Panc1 (cell line): ENCODE results near the gene CD80. TPM values are rescaled to one million over a fixed set of nuclear protein-coding genes. Genes with fewer than 3 reads are reported as not detected.
"Not testable (repeated sequence)": the region's sequence is repeated elsewhere in the genome, so short reads cannot be mapped to it uniquely, and the experiment has no call there.

ENCODE experiments used
- ATAC-seq: fragments of 200-7000 bp; cut with Tn5 transposase; 2 replicates; pipeline ENCODE4 v1.9.1; 2020; ENCODE audit warnings: mild to moderate bottlenecking, moderate library complexity
- BruUV-seq: library from RNA; stranded (reverse); fragments of 400-500 nt; replicated peaks from 2 replicates; lab custom pipeline; 2021; lab: Mats Ljungman, UMichigan
- CTCF ChIA-PET: fragments of 300-600 bp; sonication (Branson Sonifier 250); formaldehyde crosslinking; loops from one replicate; lab custom pipeline; 2022; ENCODE audit warnings: antibody characterized with exemption; lab: Charles Lee
- POLR2A ChIA-PET: fragments of 300-600 bp; sonication (Branson Sonifier 250); formaldehyde crosslinking; loops from one replicate; lab custom pipeline; 2022; ENCODE audit warnings: antibody characterized with exemption; lab: Charles Lee
- DNase-seq: peaks from one replicate; pipeline ENCODE4 v3.0.0-alpha.2; 2010; ENCODE audit warnings: low read depth, low spot score
- H3K27ac ChIP-seq: 2 replicates; pipeline ENCODE4 v1.5.1; 2011; ENCODE audit warnings: mild to moderate bottlenecking, low read length, inconsistent platforms
- H3K27me3 ChIP-seq: fragments of 200-500 bp; sonication (Bioruptor generic); 2 replicates; pipeline ENCODE4 v1.6.0; 2014; ENCODE audit warnings: low read length, inconsistent platforms; ENCODE audit not compliant: control insufficient read depth, insufficient read depth
- H3K36me3 ChIP-seq: fragments of 200-500 bp; sonication (Bioruptor generic); 2 replicates; pipeline ENCODE4 v1.5.1; 2014; ENCODE audit warnings: inconsistent platforms, mild to moderate bottlenecking, low read length, moderate library complexity; ENCODE audit not compliant: control insufficient read depth, insufficient read depth
- H3K4me1 ChIP-seq: 2 replicates; pipeline ENCODE4 v1.5.1; 2011; ENCODE audit warnings: inconsistent platforms, mild to moderate bottlenecking, low read length, moderate library complexity; ENCODE audit not compliant: control insufficient read depth, insufficient read depth
- H3K4me3 ChIP-seq, 2 experiments: 2 replicates each; pipeline ENCODE4 v1.5.1; 2011 to 2012; ENCODE audit warnings: low read depth in 2 of 2, low read length in 2 of 2, mild to moderate bottlenecking in 2 of 2, inconsistent platforms in 1 of 2, moderate library complexity in 1 of 2
- H3K9me3 ChIP-seq: fragments of 200-500 bp; sonication (Bioruptor generic); 2 replicates; pipeline ENCODE4 v1.5.1; 2014; ENCODE audit warnings: low read depth, mild to moderate bottlenecking, inconsistent platforms, low read length, moderate library complexity; ENCODE audit not compliant: control insufficient read depth, insufficient read depth
- POLR2AphosphoS5 ChIP-seq: IDR thresholded peaks from 2 replicates; pipeline ENCODE4 v1.6.1; 2012; ENCODE audit warnings: mild to moderate bottlenecking, low read depth, low read length, moderate library complexity
- SIN3A ChIP-seq: IDR thresholded peaks from 2 replicates; pipeline ENCODE4 v1.6.1; 2012; ENCODE audit warnings: low read depth, mild to moderate bottlenecking, low read length, moderate library complexity, borderline replicate concordance; ENCODE audit not compliant: insufficient read depth
- TCF7L2 ChIP-seq: IDR thresholded peaks from 2 replicates; pipeline ENCODE4 v1.6.1; 2011; ENCODE audit warnings: mild to moderate bottlenecking, low read depth, low read length, inconsistent platforms
- in situ Hi-C: cut with HindIII; loops from 2 replicates; pipeline ENCODE4 v1.10.0; 2016; ENCODE audit warnings: low sequenced_read_pairs, low pct_unique_long_range_greater_than_20kb
- intact Hi-C: fragments of 100-400 bp; cut with micrococcal nuclease; formaldehyde crosslinking; loops from one replicate; pipeline ENCODE4 v1.10.0; 2022; ENCODE audit not compliant: unreplicated experiment
- total RNA-seq: library from RNA; stranded (reverse); gene quantifications from one replicate; pipeline ENCODE4 v1.2.1, GENCODE V29; 2021; ENCODE audit not compliant: unreplicated experiment
- TF ChIP-seq, protein P1 (sequence below): fragments of 450-650 bp; IDR thresholded peaks from 2 replicates; pipeline ENCODE4 v1.5.1; 2017; ENCODE audit warnings: mild to moderate bottlenecking
- TF ChIP-seq, protein P2 (sequence below), 2 experiments: IDR thresholded peaks; 2 replicates each; pipeline ENCODE4 v1.6.1; 2011 to 2012; ENCODE audit warnings: low read depth in 2 of 2, control low read depth in 1 of 2, low read length in 1 of 2, mild to moderate bottlenecking in 1 of 2, moderate library complexity in 1 of 2; ENCODE audit not compliant: insufficient read depth in 1 of 2

CD80 gene
- total RNA-seq, 1 experiment from 2014 or later: 0.15 TPM

DNA sequence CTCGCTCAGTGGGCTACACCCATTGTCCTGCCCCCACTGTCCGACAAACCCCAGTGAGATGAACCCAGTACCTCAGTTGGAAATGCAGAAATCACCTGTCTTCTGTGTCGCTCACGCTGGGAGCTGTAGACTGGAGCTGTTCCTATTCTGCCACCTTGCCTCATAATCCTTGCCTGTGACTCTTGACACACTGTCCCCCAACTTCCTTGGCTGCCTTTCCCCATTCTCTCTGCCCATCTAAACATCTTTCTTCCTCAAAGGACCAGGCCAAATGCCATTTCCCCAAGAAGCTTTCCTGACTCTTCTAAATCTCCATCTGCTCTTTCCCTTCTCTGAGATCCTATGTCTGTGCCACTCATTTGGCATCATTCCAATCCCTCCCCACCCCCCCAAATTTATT is 9.7 kb upstream of the CD80 start:
- Histone ChIP-seq H3K27ac (no peak overlapping the region), H3K9me3 (no peaks in the 10 kb centered on the region), H3K27me3 (peaks cover 5% of the 10 kb centered on the region), H3K36me3 (no peaks in the 10 kb centered on the region), H3K4me1 (no peaks in the 10 kb centered on the region), H3K4me3 (no peak overlapping the region)
- no peak for DNase-seq
- BruUV-seq: no TSS peak
- intact Hi-C loops (loop anchor here (10.0 kb wide), 1 partner anchor 684 kb away; no protein-coding TSS in a partner anchor), in situ Hi-C loops (no loop called here)
- TF ChIP-seq, protein P1, sequence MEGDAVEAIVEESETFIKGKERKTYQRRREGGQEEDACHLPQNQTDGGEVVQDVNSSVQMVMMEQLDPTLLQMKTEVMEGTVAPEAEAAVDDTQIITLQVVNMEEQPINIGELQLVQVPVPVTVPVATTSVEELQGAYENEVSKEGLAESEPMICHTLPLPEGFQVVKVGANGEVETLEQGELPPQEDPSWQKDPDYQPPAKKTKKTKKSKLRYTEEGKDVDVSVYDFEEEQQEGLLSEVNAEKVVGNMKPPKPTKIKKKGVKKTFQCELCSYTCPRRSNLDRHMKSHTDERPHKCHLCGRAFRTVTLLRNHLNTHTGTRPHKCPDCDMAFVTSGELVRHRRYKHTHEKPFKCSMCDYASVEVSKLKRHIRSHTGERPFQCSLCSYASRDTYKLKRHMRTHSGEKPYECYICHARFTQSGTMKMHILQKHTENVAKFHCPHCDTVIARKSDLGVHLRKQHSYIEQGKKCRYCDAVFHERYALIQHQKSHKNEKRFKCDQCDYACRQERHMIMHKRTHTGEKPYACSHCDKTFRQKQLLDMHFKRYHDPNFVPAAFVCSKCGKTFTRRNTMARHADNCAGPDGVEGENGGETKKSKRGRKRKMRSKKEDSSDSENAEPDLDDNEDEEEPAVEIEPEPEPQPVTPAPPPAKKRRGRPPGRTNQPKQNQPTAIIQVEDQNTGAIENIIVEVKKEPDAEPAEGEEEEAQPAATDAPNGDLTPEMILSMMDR: no peak
- no peak for TF ChIP-seq SIN3A
- TF ChIP-seq TCF7L2: no peak
- no peak for TF ChIP-seq POLR2AphosphoS5
- TF ChIP-seq, protein P2, sequence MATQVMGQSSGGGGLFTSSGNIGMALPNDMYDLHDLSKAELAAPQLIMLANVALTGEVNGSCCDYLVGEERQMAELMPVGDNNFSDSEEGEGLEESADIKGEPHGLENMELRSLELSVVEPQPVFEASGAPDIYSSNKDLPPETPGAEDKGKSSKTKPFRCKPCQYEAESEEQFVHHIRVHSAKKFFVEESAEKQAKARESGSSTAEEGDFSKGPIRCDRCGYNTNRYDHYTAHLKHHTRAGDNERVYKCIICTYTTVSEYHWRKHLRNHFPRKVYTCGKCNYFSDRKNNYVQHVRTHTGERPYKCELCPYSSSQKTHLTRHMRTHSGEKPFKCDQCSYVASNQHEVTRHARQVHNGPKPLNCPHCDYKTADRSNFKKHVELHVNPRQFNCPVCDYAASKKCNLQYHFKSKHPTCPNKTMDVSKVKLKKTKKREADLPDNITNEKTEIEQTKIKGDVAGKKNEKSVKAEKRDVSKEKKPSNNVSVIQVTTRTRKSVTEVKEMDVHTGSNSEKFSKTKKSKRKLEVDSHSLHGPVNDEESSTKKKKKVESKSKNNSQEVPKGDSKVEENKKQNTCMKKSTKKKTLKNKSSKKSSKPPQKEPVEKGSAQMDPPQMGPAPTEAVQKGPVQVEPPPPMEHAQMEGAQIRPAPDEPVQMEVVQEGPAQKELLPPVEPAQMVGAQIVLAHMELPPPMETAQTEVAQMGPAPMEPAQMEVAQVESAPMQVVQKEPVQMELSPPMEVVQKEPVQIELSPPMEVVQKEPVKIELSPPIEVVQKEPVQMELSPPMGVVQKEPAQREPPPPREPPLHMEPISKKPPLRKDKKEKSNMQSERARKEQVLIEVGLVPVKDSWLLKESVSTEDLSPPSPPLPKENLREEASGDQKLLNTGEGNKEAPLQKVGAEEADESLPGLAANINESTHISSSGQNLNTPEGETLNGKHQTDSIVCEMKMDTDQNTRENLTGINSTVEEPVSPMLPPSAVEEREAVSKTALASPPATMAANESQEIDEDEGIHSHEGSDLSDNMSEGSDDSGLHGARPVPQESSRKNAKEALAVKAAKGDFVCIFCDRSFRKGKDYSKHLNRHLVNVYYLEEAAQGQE (IDR thresholded peaks at IDR 0.05; ENCODE audit: insufficient read depth in 1 of 2, low read depth in 2 of 2, low read length in 1 of 2): no peak
- ChIA-PET CTCF (no interaction called here), POLR2A (no interaction called here)
- no peak for ATAC-seq

DNA sequence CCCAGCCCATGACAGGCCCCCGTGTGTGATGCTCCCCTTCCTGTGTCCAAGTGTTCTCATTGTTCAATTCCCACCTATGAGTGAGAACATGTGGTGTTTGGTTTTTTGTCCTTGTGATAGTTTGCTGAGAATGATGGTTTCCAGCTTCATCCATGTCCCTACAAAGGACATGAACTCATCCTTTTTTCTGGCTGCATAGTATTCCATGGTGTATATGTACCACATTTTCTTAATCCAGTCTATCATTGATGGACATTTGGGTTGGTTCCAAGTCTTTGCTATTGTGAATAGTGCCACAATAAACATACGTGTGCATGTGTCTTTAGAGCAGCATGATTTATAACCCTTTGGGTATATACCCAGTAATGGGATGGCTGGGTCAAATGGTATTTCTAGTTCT is 3.9 kb upstream of the CD80 start:
- H3K36me3 ChIP-seq, CTCF ChIA-PET, H3K27ac ChIP-seq, H3K4me1 ChIP-seq, H3K4me3 ChIP-seq, H3K27me3 ChIP-seq, H3K9me3 ChIP-seq, ATAC-seq, in situ Hi-C loops, DNase-seq, POLR2A ChIA-PET, BruUV-seq: not testable (repeated sequence)
- intact Hi-C loops: loop anchor here (10.0 kb wide), 1 partner anchor 679 kb away; no protein-coding TSS in a partner anchor

DNA sequence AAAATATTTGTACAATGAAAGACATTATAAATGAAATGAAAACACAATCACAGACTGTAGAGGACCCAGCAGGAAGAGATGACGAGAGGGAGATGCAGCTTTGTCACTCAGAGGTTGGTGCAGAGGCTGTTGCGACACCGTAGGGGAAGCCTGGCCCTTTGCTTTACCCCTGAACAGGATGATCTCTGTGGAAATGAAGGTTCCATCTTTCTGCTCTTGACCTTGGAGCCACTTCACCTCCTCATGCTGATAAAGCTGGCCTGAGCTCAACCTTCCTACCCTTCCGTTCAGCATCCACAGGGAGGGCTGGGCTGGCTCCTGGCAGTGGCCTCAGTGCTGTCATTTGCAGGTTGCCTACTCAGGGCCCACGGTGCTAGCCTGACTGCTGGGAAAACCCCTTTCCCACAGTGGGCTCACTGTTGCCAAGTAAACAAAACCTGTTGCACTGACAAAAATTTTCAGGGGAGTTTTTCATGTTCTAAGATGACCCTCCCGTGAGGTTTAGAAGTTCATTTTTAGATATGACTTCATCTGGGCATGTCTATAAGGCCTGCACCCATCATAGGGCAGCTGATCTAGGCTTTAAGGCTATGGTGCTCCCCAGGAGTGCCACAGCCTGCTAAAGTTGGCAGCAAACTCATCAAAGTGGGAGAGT is 3.0 kb upstream of the CD80 start:
- no peaks in the 10 kb centered on the region for H3K4me1 ChIP-seq
- no peak for DNase-seq
- no peaks in the 10 kb centered on the region for H3K9me3 ChIP-seq
- BruUV-seq: no TSS peak
- no peak overlapping the region for H3K27ac ChIP-seq
- H3K4me3 ChIP-seq: no peak overlapping the region
- ChIA-PET CTCF (no interaction called here), POLR2A (no interaction called here)
- TF ChIP-seq TCF7L2 (no peak), SIN3A (no peak), POLR2AphosphoS5 (no peak)
- TF ChIP-seq, protein P1: no peak
- TF ChIP-seq, protein P2 (IDR thresholded peaks at IDR 0.05; ENCODE audit: insufficient read depth in 1 of 2, low read depth in 2 of 2, low read length in 1 of 2): no peak
- ATAC-seq: no peak
- H3K27me3 ChIP-seq: no peaks in the 10 kb centered on the region
- in situ Hi-C loops: no loop called here
- intact Hi-C loops: loop anchor here (10.0 kb wide), 1 partner anchor 678 kb away; no protein-coding TSS in a partner anchor
- no peaks in the 10 kb centered on the region for H3K36me3 ChIP-seq
